Measurements from ENCODE around the gene WSB1.
"Not testable (repeated sequence)": the region's sequence is repeated elsewhere in the genome, so short reads cannot be mapped to it uniquely, and the experiment has no call there.

The WSB1 gene, protein sequence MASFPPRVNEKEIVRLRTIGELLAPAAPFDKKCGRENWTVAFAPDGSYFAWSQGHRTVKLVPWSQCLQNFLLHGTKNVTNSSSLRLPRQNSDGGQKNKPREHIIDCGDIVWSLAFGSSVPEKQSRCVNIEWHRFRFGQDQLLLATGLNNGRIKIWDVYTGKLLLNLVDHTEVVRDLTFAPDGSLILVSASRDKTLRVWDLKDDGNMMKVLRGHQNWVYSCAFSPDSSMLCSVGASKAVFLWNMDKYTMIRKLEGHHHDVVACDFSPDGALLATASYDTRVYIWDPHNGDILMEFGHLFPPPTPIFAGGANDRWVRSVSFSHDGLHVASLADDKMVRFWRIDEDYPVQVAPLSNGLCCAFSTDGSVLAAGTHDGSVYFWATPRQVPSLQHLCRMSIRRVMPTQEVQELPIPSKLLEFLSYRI

GRCh38 chr17:27293898-27294688, at the start of gene WSB1:
Gene WSB1, plus strand, starts transcription at chr17:27294114. Its CDS starts 282 bp downstream, at chr17:27294396.
- no peak for FAIRE-seq

DNA sequence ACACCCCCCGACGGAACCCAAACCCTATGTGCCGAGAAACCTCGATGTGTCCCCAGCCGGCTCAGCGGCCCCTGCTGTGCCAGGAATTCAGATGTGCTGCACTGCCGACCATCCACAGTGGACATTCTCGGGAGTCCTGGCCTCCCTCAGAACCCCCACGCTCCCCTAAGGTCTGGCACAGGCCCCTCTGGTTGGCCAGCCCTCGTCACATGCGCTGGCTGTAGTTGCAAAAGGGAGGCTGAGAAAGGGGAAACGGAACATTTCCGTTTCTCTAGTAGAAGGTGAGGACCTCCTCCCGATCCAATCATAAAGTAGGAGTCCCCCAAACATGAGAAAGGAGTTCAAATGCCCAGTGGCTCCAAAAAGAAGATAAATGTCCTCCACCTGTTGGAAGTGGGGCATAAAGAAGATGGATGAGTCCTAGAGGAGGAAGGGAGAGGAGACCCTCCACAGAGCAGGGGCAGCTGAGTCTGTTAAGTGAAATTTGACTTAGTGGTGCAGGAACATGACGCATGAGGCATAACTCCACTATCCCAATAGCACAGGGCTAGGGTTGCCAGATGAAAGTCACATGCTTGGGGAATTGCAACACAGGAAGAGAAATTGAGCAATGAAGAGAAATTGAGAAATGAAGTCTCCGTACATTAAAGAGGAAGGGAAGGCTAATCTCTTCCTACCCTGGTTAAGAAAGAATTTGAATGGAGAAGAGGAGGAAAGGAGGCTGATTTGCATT, 49.3 kb upstream of the WSB1 start:
- no peak for FAIRE-seq

DNA sequence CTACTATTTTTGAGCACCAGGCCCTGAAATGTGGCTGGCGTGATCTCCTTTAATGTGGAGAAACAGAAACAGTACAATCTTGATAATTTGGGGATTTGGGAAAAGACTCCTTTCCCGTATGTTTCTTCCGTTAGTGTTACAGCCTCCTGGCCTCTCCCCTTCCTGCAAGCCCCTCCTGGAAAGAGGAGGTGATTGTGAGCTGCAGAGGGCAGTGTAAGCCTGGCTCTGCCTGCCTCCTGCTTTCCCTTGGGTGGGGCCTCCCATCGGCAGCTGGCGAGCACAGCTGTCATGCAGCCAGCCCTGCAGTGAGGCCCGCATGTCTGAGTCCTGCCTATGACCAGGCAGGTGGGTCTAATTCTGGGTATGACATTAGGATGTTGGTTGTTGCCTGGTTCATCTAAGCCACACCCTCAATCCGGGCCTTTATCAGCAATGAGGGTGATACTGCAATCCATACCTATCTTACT, 48.7 kb upstream of the WSB1 start:
- no peak for FAIRE-seq

DNA sequence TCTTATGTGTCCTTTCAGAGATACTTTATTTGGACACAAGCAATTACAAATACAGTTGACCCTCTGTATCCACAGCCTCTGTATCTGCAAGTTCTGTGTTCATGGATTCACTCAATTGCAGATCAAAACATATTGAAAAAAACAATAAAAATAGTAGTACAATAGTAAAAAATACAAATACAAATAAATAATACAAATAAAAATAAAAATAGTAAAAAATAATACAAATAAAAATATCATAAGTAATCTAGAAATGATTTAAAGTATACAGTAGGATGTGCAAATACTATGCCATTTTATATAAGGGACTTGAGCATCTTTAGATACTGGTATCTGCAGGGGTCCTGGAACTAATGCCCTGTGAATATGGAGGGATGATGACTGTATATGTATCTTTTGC, 47.4 kb upstream of the WSB1 start:
- FAIRE-seq: no peak

DNA sequence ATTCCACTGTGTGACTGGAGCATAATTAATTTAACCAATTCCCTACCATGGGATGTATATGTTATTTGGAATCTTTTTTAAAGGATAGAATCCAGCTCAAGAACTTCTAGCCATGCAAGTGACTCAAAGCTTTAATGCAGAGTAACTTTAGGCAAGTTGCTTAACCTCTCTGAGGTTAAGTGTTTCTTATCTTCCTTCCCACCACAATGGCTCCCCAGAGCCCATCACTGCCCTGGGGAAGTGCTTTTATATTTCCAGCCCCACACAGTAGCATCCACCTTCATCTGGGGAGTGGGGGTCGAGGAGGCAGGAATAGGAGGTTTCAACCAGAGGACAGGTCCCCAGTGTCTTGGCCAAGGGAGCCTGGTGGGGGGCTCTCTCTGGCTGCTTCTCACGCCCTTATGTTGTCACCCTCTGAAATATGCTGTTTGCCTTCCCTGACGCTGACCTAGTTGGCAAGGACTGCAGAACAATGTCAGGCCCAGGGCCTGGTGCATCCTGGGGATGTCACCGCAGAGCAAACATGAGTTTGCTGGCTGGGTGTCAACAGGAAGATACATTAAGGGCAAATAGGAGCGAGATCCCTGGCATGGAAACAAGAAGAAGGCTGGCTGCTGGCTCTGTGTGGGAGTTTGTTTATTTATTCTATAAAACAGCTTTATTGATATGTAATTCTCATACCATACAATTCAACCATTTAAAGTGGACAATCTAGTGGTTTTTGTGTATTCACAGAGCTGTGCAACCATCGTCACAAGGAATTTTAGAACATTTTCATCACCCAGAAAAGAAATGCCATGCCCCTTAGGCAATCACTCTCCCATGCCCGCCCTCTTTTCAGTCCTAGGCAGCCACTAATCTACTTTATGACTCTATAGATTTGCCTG, 46.6 kb upstream of the WSB1 start:
- FAIRE-seq: no peak

- no peak for FAIRE-seq
Measured at GRCh38 chr17:27247958-27248342, 46.0 kb upstream of the WSB1 start.

GRCh38 chr17:27250791-27251190, 43.1 kb upstream of the WSB1 start:
- FAIRE-seq: not testable (repeated sequence)

DNA sequence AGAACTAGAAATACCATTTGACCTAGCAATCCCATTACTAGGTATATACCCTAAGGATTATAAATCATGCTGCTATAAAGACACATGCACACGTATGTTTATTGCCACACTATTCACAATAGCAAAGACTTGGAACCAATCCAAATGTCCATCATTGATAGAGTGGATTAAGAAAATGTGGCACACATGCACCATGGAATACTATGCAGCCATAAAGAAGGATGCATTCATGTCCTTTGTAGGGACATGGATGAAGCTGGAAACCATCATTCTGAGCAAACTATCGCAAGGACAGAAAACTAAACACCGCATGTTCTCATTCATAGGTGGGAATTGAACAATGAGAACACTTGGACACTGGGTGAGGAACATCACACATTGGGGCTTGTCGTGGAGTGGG, 39.1 kb upstream of the WSB1 start:
- FAIRE-seq: not testable (repeated sequence)

DNA sequence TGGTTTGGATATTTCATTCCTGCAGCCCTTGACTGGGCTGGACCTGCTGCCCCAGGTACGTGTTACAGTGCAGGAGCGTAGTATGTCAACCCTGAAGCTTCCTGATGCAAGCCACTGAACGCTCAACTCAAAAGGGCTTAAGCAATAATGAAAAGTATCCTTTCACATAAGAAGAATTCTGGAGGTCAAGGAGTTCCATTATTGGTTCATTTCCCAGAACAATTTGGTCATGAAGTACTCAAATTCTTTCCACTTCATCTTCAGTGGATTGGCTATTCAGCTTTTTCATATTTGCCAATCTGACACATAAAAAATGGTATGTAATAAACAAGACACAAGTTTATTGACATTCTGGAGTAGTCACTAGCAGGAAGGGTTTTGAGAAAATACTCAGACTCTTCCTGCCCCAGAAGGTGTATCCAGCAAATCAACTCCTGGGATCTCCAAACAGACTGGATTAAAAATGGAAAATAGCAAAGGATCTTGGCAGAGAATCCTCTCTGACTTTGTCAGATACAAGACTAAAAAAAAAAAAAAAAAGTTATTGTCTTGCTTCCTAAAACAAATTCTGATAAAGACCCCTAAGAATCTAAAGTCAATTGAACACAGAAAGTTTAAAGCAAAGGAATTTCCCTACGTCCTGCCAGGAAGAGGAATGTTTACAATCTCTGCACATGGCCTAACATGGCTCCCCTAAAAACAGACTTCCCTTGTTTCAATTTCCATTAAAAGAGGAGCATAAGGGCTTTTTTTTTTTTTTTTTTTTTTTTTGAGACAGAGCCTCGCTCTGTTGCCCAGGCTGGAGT, 37.5 kb upstream of the WSB1 start:
- FAIRE-seq: no peak

DNA sequence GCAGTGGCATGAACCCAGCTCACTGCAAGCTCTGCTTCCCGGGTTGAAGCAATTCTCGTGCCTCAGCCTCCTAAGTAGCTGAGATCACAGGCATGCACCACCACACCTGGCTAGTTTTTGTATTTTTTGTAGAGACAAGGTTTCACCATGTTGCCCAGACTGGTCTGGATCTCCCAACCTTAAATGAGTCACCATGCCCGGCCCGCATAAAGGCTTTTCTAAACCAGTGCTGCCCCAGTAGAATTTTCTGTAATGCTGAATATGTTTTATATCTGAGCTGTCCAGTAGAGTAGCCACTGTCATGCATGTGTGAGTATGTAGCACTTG, 36.9 kb upstream of the WSB1 start:
- no peak for FAIRE-seq

- no peak for FAIRE-seq
Measured at GRCh38 chr17:27259356-27259755, 34.6 kb upstream of the WSB1 start.

- no peak for FAIRE-seq
Measured at GRCh38 chr17:27263386-27263785, 30.5 kb upstream of the WSB1 start.

GRCh38 chr17:27264068-27264812, 29.7 kb upstream of the WSB1 start:
- no peak for FAIRE-seq

- FAIRE-seq: no peak
Measured at GRCh38 chr17:27265333-27265732, 28.6 kb upstream of the WSB1 start.

GRCh38 chr17:27266228-27266627, 27.7 kb upstream of the WSB1 start:
- FAIRE-seq: no peak

DNA sequence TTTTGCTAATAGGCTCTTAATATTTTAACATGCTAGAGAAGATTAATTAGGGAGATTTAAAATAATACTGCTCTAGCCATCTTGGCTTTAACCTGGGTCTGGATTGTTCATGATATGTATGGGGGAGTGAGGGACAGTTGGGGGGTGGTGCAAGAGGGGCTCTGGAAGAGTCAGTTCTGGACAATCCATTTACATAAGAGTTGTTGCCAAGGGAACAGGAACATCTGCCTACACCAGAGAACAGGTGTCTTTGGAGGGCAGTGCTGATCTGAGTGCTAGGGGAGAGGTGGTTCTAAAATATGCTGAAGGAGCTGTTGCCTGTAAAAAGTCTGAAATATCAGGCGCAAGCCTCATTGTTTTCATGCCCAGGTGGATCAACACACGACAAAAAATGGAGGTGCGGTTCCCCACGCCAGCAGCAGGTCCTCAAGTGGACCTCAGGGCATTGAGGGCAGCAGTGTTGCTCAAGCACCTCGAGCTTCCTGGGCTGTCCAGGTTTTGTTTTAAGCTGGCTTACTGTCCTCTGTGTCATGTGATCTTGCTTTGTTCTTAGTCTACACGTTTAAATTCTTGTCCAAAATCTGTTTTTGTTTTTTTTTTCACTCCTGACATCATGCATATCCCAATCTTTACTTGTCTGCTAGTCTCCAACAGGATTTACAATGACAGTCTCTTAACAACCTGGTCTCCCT, 25.4 kb upstream of the WSB1 start:
- FAIRE-seq: no peak

GRCh38 chr17:27269201-27269600, 24.7 kb upstream of the WSB1 start:
- FAIRE-seq: no peak

DNA sequence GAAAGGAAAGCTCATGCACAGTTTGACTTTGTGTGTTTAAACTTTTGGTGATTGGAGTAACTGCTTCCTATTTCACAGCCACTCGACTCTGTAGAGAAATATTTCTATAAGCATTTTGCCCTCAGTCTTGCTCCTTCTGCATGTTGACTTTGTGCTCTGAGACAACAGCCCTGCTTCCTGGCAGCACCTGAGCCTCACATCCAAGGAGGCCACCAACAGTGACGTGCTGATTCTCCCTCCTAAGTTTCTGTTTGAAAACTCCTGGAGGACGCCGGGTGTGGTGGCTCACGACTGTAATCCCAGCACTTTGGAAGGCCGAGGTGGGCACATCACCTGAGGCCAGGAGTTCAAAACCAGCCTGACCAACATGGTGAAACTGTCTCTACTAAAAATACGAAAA, 23.9 kb upstream of the WSB1 start:
- FAIRE-seq: no peak

DNA sequence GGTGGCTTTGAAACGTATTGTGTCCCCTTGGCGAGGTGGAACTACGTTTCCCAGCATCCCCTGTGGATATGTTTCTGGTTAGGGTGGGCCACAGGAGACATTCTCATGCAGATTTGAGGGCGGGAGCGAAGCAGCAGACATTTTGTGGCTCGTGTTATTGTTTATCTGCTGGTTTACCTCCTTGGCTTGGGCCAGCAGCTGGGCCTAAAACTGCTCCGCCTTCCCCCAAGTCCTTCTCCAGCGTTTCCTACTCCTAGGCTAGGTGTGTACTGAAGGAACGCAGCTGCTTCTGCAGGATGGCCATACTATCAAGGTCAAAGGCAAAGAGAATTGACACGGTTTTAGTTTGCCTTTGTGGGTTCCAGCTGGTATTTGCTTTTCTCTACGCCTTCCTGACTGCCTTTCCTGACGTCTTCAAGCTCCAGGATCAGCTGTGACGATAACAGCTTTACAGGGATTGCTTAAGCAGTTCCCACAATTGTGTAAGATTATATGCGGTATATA, 17.2 kb upstream of the WSB1 start:
- no peak for FAIRE-seq

GRCh38 chr17:27279132-27279531, 14.8 kb upstream of the WSB1 start:
- FAIRE-seq: not testable (repeated sequence)

All from colon (tissue), 2 donors.